ENCODE data around the gene VWC2L. TPM values are rescaled to one million over a fixed set of nuclear protein-coding genes. Genes with fewer than 3 reads are reported as not detected.

The VWC2L gene
- total and polyA plus RNA-seq, 2 of the 4 experiments (the other 2 are of a cell fraction): not detected

GRCh38 chr2:214379227-214379626 lies 31.6 kb upstream of the VWC2L start:
- Histone ChIP-seq H3K4me3 (ENCODE audit: insufficient read depth, low read depth, low read length) (no peak overlapping the region), H4K5ac (ENCODE audit: low read depth, low read length) (no peak overlapping the region), H3K23ac (ENCODE audit: low read depth, low read length) (no peak overlapping the region), H2AK5ac (ENCODE audit: low read depth, low read length) (no peak overlapping the region), H2AFZ (replicated peaks; ENCODE audit: low read length, poor library complexity) (no peak overlapping the region), H3K4me2 (ENCODE audit: low read depth, low read length) (no peak overlapping the region), H3K27ac (ENCODE audit: insufficient read depth, low read length) (no peak overlapping the region), H3K9me3 (ENCODE audit: control insufficient read depth, insufficient read depth, low read length) (no peaks in the 10 kb centered on the region), H4K20me1 (ENCODE audit: insufficient read depth, low read length) (no peaks in the 10 kb centered on the region), H3K36me3 (ENCODE audit: control insufficient read depth, insufficient read depth, low read length) (no peaks in the 10 kb centered on the region), H3K9me1 (ENCODE audit: insufficient read depth, low read length) (no peaks in the 10 kb centered on the region), H2BK15ac (ENCODE audit: low read depth, low read length) (no peak overlapping the region), H4K91ac (ENCODE audit: insufficient read depth, low read depth, low read length) (no peak overlapping the region), H3K4ac (ENCODE audit: low read depth, low read length) (no peak overlapping the region), H2AK9ac (replicated peaks; ENCODE audit: low read depth, low read length, poor library complexity) (no peak overlapping the region), H3K79me1 (ENCODE audit: low read depth in 1 of 2, low read length in 2 of 2) (no peaks in the 10 kb centered on the region), H3K4me1 (ENCODE audit: control insufficient read depth, insufficient read depth, low read length) (no peaks in the 10 kb centered on the region), H2BK5ac (ENCODE audit: low read depth, low read length, poor library complexity, severe bottlenecking) (no peak overlapping the region), H3K14ac (replicated peaks; ENCODE audit: low read depth, low read length) (no peak overlapping the region), H2BK120ac (ENCODE audit: low read depth, low read length) (no peak overlapping the region), H3K56ac (ENCODE audit: extremely low read depth, insufficient read depth, low read length) (no peak overlapping the region), H3K27me3 (ENCODE audit: control insufficient read depth, insufficient read depth, low read length) (no peaks in the 10 kb centered on the region), H3K9ac (ENCODE audit: low read depth, low read length) (no peak overlapping the region), H4K8ac (ENCODE audit: low read depth in 2 of 2, low read length in 2 of 2) (no peak overlapping the region), H3K18ac (ENCODE audit: low read depth, low read length) (no peak overlapping the region), H2BK20ac (ENCODE audit: low read depth, low read length) (no peak overlapping the region)
- in situ Hi-C loops (cut with MboI; ENCODE audit: low sequenced_read_pairs): no loop called here
- peak; percentile 4 for DNase-seq
- no peak; the same call in 1 of the 2 replicates for ATAC-seq (ENCODE audit: low read depth)
- WGBS, 2 experiments (ENCODE audit: extremely low coverage in 2 of 2, insufficient read length in 1 of 2): no CpG with 5 or more reads among the region's 1 CpG
- POLR2A ChIA-PET (ENCODE audit: unreplicated experiment): no interaction called here
- BruUV-seq (replicated peaks): no TSS peak
- TF ChIP-seq CTCF (conservative IDR thresholded peaks at IDR 0.05; ENCODE audit: low read depth, low read length): no peak
- no peak for TF ChIP-seq RAD21 (IDR thresholded peaks at IDR 0.05; ENCODE audit: low read length)
- no peak for TF ChIP-seq MAFK (IDR thresholded peaks at IDR 0.05; ENCODE audit: low read depth, low read length)
- TF ChIP-seq POLR2A (IDR thresholded peaks at IDR 0.05; ENCODE audit: low read depth, low read length): no peak
- no peak for TF ChIP-seq USF2 (IDR thresholded peaks at IDR 0.05; ENCODE audit: low read depth, low read length)
- TF ChIP-seq BHLHE40 (IDR thresholded peaks at IDR 0.05; ENCODE audit: low read depth, low read length): no peak
- TF ChIP-seq SMC3 (IDR thresholded peaks at IDR 0.05; ENCODE audit: low read depth, low read length): no peak
- no peak for TF ChIP-seq RFX5 (IDR thresholded peaks at IDR 0.05; ENCODE audit: low read depth, low read length)
- TF ChIP-seq MXI1 (IDR thresholded peaks at IDR 0.05; ENCODE audit: borderline replicate concordance, low read depth, low read length): no peak
- no peak for TF ChIP-seq CEBPB (IDR thresholded peaks at IDR 0.05; ENCODE audit: low read depth, low read length)
- TF ChIP-seq FOS (IDR thresholded peaks at IDR 0.05; ENCODE audit: low read depth, low read length): no peak
- no peak for TF ChIP-seq RCOR1 (IDR thresholded peaks at IDR 0.05; ENCODE audit: insufficient replicate concordance, low read length)
- TF ChIP-seq NFE2L2 (IDR thresholded peaks at IDR 0.05; ENCODE audit: low read depth, low read length): no peak
- TF ChIP-seq ELK1 (IDR thresholded peaks at IDR 0.05; ENCODE audit: borderline replicate concordance, low read depth, low read length): no peak
- no peak for TF ChIP-seq MAZ (IDR thresholded peaks at IDR 0.05; ENCODE audit: borderline replicate concordance, low read depth, low read length)
- no peak for TF ChIP-seq CHD1 (IDR thresholded peaks at IDR 0.05; ENCODE audit: low read depth, low read length)
- intact Hi-C loops (cut with micrococcal nuclease): no loop called here
- dilution Hi-C loops (cut with HindIII; ENCODE audit: low sequenced_read_pairs, unreplicated experiment): no loop called here
- CTCF ChIA-PET: no interaction called here

All from IMR-90 (cell line).